CD4-positive, alpha-beta T cell treated with Interleukin-21 for 1 hour (primary cell): ENCODE results near the gene AGRN.

Experiments used
- DNase-seq: peaks from one replicate; pipeline ENCODE4 v3.0.0-alpha.2; 2020

The AGRN gene

GRCh38 chr1:1039145-1039910, 19.4 kb downstream of the AGRN start:
- no peak for DNase-seq

DNA sequence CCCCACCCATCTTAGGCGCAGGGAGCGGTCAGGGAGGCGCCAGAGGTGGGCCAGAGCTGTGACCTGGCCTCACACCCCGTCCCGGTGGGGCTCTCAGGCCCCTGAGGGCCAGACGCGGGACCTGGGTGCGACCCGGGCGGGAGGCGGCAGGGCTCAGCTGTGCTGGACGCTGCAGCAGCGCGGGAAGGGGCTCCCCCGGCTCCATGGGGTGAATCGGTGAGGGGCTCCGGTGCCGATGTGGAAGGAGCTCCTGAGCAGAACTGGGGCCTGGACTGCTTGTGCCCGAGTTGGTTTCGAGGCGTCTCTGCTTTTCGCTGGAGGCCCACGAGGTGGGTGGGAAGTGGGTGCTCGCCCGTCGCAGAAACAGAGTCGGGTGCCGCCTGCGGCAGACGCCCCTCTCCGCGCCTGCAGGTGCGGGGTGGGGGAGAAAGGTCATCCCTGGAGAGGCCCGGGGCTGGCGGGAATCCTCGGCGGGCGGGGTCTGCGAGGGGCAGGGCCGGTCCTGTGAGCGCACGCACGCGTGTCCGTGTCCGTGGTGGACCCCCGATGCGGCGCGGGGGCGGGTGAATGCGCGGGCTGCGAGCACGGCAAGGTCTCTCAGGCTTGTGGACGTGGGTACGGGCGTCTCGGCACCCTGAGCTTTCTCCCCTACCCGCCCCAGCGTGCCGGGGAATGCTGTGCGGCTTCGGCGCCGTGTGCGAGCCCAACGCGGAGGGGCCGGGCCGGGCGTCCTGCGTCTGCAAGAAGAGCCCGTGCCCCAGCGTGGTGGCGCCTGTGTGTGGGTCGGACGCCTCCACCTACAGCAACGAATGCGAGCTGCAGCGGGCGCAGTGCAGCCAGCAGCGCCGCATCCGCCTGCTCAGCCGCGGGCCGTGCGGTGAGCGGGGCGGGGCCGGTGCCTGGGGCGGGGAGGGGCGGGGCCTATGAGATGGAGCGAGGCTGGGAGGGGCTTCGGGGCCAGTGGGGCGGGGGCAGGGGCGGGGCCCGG, 20.4 kb downstream of the AGRN start:
- peak; percentile 83 for DNase-seq

DNA sequence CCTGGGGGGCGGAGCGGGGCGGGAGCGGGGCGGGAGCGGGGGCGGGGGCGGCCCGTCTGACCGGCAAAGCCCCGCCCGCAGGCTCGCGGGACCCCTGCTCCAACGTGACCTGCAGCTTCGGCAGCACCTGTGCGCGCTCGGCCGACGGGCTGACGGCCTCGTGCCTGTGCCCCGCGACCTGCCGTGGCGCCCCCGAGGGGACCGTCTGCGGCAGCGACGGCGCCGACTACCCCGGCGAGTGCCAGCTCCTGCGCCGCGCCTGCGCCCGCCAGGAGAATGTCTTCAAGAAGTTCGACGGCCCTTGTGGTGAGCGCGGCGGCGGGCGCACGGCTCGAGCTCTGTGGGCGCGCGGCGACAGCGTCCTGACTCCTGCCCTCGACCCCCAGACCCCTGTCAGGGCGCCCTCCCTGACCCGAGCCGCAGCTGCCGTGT, 21.2 kb downstream of the AGRN start:
- no peak for DNase-seq

DNA sequence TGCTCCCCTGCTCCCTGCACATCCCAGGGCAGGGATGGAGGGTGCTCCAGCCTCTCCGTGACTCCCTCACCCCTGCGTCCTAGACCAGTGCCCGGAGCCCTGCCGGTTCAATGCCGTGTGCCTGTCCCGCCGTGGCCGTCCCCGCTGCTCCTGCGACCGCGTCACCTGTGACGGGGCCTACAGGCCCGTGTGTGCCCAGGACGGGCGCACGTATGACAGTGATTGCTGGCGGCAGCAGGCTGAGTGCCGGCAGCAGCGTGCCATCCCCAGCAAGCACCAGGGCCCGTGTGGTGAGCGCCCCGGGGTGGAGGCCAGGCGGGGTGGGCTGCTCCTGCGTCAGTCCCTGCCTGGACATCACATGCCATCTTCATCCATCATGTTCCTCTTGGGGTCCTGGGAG, 22.0 kb downstream of the AGRN start:
- no peak for DNase-seq

DNA sequence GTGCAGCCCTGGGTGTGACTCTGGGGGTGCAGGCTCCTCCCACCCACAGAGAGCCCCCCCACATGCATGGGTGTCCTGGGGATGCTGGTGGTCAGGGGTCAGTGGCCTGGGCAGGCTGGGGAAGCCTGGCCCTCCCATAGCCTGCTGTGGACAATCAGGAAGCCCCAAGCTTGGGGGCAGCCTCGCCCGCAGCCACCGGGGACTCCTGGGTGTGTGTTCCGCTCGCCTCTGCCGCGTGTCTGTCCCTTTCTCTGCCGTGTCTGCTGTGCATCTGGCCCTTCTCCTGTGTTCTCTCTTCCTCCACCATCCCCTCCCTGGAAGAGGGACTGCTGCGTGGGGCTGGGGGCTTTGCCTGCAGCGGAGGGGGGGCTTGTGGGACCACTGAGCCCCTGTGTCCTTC, 22.9 kb downstream of the AGRN start:
- DNase-seq = no peak

- no peak for DNase-seq
These were observed 23.5 kb downstream of the AGRN start for GRCh38 chr1:1043411-1043810.

GRCh38 chr1:1043921-1044320, 24.0 kb downstream of the AGRN start:
- no peak for DNase-seq

- no peak for DNase-seq
These were observed 24.6 kb downstream of the AGRN start for GRCh38 chr1:1044455-1045078.

GRCh38 chr1:1045129-1045528, 25.2 kb downstream of the AGRN start:
- DNase-seq = no peak

GRCh38 chr1:1046243-1046642, 26.3 kb downstream of the AGRN start:
- no peak for DNase-seq

DNA sequence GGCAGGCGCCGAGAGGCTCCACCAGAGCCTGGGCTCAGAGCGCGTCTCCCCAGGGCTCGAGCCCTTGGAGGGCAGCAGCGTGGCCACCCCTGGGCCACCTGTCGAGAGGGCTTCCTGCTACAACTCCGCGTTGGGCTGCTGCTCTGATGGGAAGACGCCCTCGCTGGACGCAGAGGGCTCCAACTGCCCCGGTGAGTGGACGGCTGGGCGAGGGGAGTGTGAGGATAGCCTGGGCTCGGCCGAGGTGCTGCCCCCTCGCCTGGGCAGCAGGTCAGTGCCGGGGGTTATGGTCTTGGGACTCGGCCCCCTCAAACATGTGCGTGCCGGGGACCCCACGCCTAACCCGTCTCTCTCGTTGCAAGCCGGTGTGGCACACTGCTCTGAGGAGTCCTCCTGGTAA, 26.8 kb downstream of the AGRN start:
- DNase-seq = no peak

DNA sequence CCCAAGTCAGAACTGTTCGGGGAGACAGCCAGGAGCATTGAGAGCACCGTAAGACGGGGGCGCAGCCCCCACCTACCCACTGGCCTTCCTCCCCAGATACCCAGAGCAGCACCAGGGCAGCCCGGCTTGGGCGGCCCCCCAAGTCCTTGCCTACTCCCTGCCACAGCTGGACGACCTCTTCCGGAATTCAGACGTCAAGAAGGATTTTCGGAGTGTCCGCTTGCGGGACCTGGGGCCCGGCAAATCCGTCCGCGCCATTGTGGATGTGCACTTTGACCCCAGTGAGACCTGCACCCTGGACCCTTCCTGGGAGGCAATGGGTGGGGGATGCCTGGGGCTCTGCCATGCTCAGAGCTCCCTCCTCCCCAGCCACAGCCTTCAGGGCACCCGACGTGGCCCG, 27.5 kb downstream of the AGRN start:
- DNase-seq = no peak

- DNase-seq = no peak
These were observed 28.0 kb downstream of the AGRN start for GRCh38 chr1:1047963-1048362.

DNA sequence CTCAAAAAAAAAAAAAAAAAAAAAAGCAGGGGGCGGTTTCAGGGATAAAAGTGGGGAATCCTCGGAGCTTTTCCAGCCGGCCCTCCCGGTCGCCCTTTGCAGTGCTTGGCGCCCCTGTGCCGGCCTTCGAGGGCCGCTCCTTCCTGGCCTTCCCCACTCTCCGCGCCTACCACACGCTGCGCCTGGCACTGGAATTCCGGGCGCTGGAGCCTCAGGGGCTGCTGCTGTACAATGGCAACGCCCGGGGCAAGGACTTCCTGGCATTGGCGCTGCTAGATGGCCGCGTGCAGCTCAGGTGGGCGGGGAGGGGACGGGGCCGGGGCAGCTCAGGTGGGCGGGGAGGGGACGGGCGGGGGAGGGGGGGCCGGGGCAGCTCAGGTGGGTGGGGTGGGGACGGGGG, 28.8 kb downstream of the AGRN start:
- no peak for DNase-seq

DNA sequence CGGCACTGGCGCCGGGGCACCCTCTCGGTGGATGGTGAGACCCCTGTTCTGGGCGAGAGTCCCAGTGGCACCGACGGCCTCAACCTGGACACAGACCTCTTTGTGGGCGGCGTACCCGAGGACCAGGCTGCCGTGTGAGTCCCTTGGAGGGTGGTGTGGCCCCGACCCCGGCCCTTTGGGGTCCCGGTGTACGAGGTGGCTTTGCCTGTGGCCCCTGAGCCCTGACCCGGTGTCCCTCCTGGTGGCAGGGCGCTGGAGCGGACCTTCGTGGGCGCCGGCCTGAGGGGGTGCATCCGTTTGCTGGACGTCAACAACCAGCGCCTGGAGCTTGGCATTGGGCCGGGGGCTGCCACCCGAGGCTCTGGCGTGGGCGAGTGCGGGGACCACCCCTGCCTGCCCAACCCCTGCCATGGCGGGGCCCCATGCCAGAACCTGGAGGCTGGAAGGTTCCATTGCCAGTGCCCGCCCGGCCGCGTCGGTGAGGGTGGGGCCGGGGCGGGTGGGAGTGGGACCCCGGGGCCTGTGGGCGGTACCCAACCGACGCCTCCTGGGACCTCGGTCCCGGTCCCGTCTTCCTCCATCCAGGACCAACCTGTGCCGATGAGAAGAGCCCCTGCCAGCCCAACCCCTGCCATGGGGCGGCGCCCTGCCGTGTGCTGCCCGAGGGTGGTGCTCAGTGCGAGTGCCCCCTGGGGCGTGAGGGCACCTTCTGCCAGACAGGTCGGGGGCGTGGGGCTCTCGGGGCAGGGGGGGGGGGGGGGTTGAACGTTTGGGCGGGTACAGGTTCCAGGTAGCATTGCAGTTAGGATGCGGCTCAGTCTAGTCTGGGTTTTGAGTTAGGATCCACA, 29.6 kb downstream of the AGRN start:
- DNase-seq = no peak

DNA sequence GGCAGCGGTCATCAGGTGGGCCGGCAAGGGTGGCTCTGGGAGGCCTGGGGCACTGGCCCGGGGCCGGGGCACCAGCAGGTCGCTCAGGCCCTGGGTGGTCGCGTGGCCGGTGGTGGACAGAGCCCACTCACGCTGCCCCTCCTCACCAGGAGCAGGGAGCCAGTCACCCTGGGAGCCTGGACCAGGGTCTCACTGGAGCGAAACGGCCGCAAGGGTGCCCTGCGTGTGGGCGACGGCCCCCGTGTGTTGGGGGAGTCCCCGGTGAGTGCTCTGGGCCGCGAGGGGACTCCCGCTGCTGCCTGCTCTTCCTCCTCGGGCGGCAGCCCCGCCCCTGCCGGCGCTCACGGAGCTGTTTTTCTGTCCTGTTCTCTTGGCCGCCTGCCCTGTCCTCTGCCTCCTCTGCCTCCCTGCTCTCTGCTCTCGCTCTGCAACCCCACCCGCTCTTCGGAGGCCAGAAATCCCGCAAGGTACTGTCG, 30.7 kb downstream of the AGRN start:
- DNase-seq = no peak

GRCh38 chr1:1051127-1051810, 31.3 kb downstream of the AGRN start:
- no peak for DNase-seq

DNA sequence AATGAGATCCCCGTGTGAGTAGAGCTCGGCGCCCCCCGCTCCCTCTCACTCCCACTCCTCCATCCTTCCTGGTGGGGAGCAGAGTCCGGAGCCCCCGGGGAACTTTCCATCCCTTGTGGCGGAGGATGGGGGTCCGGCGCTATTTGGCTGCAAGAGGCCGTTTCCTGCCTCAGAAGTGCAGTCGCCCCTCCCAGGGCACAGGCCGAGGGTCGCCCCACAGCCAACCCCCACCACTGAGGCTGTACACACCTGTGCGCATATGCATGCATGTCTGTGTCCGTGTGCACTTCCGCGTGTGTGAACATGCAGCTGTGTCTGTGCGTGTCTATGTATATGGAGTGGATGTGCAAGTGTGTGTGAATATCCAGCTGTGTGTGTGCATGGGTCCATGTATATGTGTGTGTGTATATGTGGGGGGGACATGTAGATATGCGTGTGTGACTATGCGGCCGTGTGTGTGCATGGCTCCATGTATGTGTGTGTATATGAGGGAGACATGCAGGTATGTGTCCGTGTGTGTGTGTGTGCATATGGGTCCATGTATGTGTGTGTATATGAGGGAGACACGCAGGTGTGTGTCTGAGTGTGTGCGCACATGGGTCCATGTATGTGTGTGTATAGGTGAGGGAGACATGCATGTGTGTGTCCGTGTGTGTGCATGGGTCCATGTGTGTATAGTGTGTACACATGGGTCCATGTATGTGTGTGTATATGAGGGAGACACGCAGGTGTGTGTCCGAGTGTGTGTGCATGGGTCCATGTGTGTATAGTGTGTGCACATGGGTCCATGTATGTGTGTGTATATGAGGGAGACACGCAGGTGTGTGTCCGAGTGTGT, 32.3 kb downstream of the AGRN start:
- no peak for DNase-seq

DNA sequence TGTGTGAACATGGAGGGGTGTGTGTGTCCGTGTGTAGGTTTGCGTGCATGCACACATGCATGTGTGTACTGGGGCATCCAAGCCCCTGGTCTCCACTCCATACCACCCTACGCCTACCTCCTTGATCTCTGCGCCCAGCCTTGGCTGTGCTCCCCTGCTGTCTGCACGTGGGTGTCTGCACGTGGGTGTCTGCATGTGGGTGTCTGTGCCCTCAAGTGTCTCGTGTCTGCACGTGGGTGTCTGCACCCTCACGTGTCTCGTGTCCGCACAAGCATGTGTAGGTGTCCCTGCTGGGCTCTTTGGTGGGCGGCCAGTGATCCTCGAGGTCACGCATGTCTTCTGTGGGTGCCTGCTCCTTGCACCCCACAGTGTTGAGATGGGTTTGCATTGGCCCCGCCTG, 33.1 kb downstream of the AGRN start:
- DNase-seq = no peak

- DNase-seq = no peak
These were observed 33.8 kb downstream of the AGRN start for GRCh38 chr1:1053682-1054081.
